Mesothelial cell of epicardium (in vitro differentiated cells): ENCODE results near the gene ZC3H18. TPM values are rescaled to one million over a fixed set of nuclear protein-coding genes. Genes with fewer than 3 reads are reported as not detected.

Source experiments
- DNase-seq, 2 experiments: peaks; one replicate each; pipeline ENCODE4 v3.0.0; 2021; ENCODE audit warnings: low spot score in 2 of 2; ENCODE audit not compliant: unreplicated experiment in 2 of 2
- H3K27ac Mint-ChIP-seq: 2 replicates; pipeline ENCODE4 v1.8.0; 2021; ENCODE audit warnings: mixed read lengths
- H3K27me3 Mint-ChIP-seq: 2 replicates; pipeline ENCODE4 v1.8.0; 2021; ENCODE audit warnings: low read depth, mixed read lengths
- H3K36me3 Mint-ChIP-seq: 2 replicates; pipeline ENCODE4 v1.8.0; 2021; ENCODE audit warnings: mixed read lengths
- H3K4me1 Mint-ChIP-seq: 2 replicates; pipeline ENCODE4 v1.8.0; 2021; ENCODE audit warnings: mixed read lengths
- H3K4me3 Mint-ChIP-seq: 2 replicates; pipeline ENCODE4 v1.8.0; 2021; ENCODE audit warnings: mild to moderate bottlenecking, moderate library complexity, mixed read lengths
- H3K9me3 Mint-ChIP-seq: 2 replicates; pipeline ENCODE4 v1.8.0; 2021; ENCODE audit warnings: mixed read lengths
- total RNA-seq: library from RNA; stranded (reverse); gene quantifications from 3 replicates; pipeline ENCODE4 v1.2.1, GENCODE V29; 2021
- TF ChIP-seq, protein P1 (sequence below): fragments of 200-600 bp; sonication (generic); IDR thresholded peaks from one replicate; pipeline ENCODE4 v1.5.0; 2021; ENCODE audit warnings: antibody characterized with exemption; ENCODE audit not compliant: unreplicated experiment

The ZC3H18 gene
- total RNA-seq, 1 donor from 2014 or later = 62.2 TPM

- DNase-seq = no peak
- Mint-ChIP-seq H3K27ac (no peak overlapping the region), H3K4me1 (peaks cover 2% of the 10 kb centered on the region), H3K9me3 (peaks cover 10% of the 10 kb centered on the region), H3K27me3 (peaks cover 39% of the 10 kb centered on the region), H3K36me3 (peaks cover 6% of the 10 kb centered on the region), H3K4me3 (no peak overlapping the region)
- TF ChIP-seq, protein P1, sequence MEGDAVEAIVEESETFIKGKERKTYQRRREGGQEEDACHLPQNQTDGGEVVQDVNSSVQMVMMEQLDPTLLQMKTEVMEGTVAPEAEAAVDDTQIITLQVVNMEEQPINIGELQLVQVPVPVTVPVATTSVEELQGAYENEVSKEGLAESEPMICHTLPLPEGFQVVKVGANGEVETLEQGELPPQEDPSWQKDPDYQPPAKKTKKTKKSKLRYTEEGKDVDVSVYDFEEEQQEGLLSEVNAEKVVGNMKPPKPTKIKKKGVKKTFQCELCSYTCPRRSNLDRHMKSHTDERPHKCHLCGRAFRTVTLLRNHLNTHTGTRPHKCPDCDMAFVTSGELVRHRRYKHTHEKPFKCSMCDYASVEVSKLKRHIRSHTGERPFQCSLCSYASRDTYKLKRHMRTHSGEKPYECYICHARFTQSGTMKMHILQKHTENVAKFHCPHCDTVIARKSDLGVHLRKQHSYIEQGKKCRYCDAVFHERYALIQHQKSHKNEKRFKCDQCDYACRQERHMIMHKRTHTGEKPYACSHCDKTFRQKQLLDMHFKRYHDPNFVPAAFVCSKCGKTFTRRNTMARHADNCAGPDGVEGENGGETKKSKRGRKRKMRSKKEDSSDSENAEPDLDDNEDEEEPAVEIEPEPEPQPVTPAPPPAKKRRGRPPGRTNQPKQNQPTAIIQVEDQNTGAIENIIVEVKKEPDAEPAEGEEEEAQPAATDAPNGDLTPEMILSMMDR = no peak
Measured at GRCh38 chr16:88541831-88542616, 28.2 kb upstream of the ZC3H18 start.

- H3K27me3 Mint-ChIP-seq = peaks cover 44% of the 10 kb centered on the region
- H3K36me3 Mint-ChIP-seq = peaks cover 6% of the 10 kb centered on the region
- peaks cover 10% of the 10 kb centered on the region for H3K9me3 Mint-ChIP-seq
- H3K4me3 Mint-ChIP-seq = no peak overlapping the region
- peaks cover under 1% of the 10 kb centered on the region for H3K4me1 Mint-ChIP-seq
- no peak overlapping the region for H3K27ac Mint-ChIP-seq
- no peak for DNase-seq
- TF ChIP-seq, protein P1 = no peak
Measured at GRCh38 chr16:88543230-88543813, 26.9 kb upstream of the ZC3H18 start.

DNA sequence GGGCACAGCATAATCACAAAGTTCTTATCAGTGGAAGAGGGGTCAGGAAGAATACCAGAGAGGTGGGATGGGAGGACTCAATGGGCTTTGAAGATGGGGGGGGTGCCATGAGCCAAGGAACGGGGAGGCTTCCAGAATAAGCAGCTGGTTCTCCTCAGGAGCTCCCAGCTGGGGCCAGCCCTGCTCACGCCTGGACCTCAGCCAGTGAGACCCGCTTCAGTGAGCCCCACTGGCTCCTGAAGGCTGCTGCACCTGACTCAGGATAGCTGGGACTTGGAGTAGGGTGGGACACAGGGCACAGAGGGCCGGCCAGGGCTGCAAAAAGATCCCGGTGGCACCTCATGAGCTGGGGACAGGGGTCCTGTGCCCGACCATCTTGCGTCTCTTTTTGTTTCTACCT lies 24.4 kb upstream of the ZC3H18 start:
- no peak for DNase-seq
- H3K4me3 Mint-ChIP-seq = no peak overlapping the region
- TF ChIP-seq, protein P1 = no peak
- H3K36me3 Mint-ChIP-seq = peaks cover 6% of the 10 kb centered on the region
- no peaks in the 10 kb centered on the region for H3K4me1 Mint-ChIP-seq
- H3K27me3 Mint-ChIP-seq = peaks cover 46% of the 10 kb centered on the region
- H3K9me3 Mint-ChIP-seq = peaks cover 10% of the 10 kb centered on the region
- H3K27ac Mint-ChIP-seq = no peak overlapping the region

DNA sequence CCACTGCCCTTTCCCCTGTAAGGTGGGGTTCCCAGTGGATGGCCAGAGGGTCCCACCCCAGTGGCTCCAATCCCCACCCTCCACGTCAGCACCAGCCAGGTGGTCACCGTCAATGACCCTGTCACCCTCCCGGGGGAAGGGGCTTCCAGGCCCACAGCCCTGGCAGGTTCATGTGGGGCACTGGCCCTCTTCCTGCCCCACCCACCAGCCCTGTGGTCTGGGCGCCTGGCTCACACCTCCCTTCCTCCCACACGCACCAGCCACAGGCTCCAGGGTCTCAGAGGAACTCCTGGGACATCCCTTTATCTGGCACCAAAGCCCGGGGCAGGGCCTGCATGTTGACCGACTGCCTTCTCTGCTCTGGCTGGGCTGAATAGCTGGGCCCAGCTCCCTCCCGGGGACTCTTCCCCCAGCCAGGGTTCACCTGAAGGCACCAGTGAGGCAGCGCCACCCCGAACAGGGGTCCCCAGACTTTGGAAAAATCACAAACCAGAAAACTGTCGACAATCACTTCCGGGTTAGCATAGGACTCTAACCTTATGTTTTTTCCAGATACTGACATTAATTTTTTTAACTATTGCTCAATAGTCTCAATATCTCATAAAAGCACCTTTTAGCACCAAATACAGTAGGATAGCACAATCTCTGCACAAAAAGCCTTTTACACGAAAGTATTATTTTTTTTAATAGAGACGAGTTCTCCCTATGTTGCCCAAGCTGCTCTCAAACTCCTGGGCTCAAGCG lies 21.9 kb upstream of the ZC3H18 start:
- Mint-ChIP-seq H3K4me1 (no peaks in the 10 kb centered on the region), H3K9me3 (peaks cover 4% of the 10 kb centered on the region), H3K36me3 (peaks cover 4% of the 10 kb centered on the region), H3K4me3 (no peak overlapping the region), H3K27me3 (peaks cover 49% of the 10 kb centered on the region), H3K27ac (no peak overlapping the region)
- TF ChIP-seq, protein P1 = no peak
- DNase-seq = no peak

DNA sequence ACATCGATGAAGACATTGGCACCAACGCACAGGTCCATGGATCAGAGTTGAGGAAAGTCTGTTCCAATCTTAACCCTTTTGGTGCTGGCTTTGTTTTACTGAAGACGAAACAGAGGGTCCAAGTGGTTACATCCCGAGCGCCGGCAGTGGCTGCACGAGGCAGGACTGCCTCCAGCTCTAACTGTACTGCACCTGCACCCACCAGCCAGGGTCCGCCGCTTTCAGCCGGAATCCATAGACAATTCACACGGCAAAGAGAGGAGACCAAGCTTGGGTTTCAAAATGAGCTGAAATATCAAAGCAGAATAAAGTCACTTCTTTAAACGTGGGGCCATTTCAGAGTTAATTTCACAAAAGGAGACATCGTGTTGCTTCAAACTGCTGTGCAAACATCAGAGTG lies 21.2 kb upstream of the ZC3H18 start:
- Mint-ChIP-seq H3K4me1 (no peaks in the 10 kb centered on the region), H3K36me3 (no peaks in the 10 kb centered on the region), H3K4me3 (no peak overlapping the region), H3K27me3 (peaks cover 56% of the 10 kb centered on the region), H3K9me3 (no peaks in the 10 kb centered on the region), H3K27ac (no peak overlapping the region)
- no peak for DNase-seq
- TF ChIP-seq, protein P1 = no peak
